ENCODE measurements around the gene NMB.

GRCh38 chr15:84661001-84661400, 3.0 kb upstream of the NMB start:
- TF ChIP-seq, protein P1, sequence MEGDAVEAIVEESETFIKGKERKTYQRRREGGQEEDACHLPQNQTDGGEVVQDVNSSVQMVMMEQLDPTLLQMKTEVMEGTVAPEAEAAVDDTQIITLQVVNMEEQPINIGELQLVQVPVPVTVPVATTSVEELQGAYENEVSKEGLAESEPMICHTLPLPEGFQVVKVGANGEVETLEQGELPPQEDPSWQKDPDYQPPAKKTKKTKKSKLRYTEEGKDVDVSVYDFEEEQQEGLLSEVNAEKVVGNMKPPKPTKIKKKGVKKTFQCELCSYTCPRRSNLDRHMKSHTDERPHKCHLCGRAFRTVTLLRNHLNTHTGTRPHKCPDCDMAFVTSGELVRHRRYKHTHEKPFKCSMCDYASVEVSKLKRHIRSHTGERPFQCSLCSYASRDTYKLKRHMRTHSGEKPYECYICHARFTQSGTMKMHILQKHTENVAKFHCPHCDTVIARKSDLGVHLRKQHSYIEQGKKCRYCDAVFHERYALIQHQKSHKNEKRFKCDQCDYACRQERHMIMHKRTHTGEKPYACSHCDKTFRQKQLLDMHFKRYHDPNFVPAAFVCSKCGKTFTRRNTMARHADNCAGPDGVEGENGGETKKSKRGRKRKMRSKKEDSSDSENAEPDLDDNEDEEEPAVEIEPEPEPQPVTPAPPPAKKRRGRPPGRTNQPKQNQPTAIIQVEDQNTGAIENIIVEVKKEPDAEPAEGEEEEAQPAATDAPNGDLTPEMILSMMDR (conservative IDR thresholded peaks at IDR 0.05), result no peak
- no peak for TF ChIP-seq ZFX (IDR thresholded peaks at IDR 0.05)
